ENCODE results near the gene INTS11. TPM values are rescaled to one million over a fixed set of nuclear protein-coding genes. Genes with fewer than 3 reads are reported as not detected.

Gene INTS11
- total and polyA plus RNA-seq, 2 of the 8 experiments (the other 6 are each of a cell fraction or from before 2014, with no cell fraction given), result 113 to 243 TPM

GRCh38 chr1:1281533-1282321, 42.7 kb downstream of the INTS11 start (continued):
- TF ChIP-seq EGR1 (IDR thresholded peaks at IDR 0.05; ENCODE audit: borderline replicate concordance, low read depth, low read length) (no peak), BRCA1 (IDR thresholded peaks at IDR 0.05; ENCODE audit: low read depth, low read length) (no peak), RXRA (IDR thresholded peaks at IDR 0.05; ENCODE audit: insufficient read depth, low read depth, low read length) (no peak), CHD2 (IDR thresholded peaks at IDR 0.05; ENCODE audit: low read length) (no peak), SAP30 (IDR thresholded peaks at IDR 0.05; ENCODE audit: insufficient read depth, insufficient replicate concordance, low read length) (no peak), RNF2 (IDR thresholded peaks at IDR 0.05; ENCODE audit: borderline replicate concordance, low read depth, low read length, missing control alignments, poor library complexity, severe bottlenecking) (no peak), BACH1 (IDR thresholded peaks at IDR 0.05; ENCODE audit: low read length) (no peak), SP4 (IDR thresholded peaks at IDR 0.05; ENCODE audit: low read length) (no peak)

Data from H1 (cell line).